Myocyte (in vitro differentiated cells): Measurements from ENCODE around the gene SPPL3. TPM values are rescaled to one million over a fixed set of nuclear protein-coding genes. Genes with fewer than 3 reads are reported as not detected.
"Not testable (repeated sequence)": the region's sequence is repeated elsewhere in the genome, so short reads cannot be mapped to it uniquely, and the experiment has no call there.

Source experiments
- DNase-seq: peaks from one replicate; pipeline ENCODE4 v3.0.0-alpha.2; 2012; ENCODE audit warnings: low read depth
- total RNA-seq: library from RNA; depleted of rRNA; stranded (reverse); fragments of >200 nt; gene quantifications from 2 replicates; pipeline ENCODE4 v1.2.3, GENCODE V29; 2014

Gene SPPL3
- total RNA-seq, 1 donor from 2014 or later: 12.2 TPM

- no peak for DNase-seq
These were observed 17.5 kb upstream of the SPPL3 start for GRCh38 chr12:120921637-120922036.

DNA sequence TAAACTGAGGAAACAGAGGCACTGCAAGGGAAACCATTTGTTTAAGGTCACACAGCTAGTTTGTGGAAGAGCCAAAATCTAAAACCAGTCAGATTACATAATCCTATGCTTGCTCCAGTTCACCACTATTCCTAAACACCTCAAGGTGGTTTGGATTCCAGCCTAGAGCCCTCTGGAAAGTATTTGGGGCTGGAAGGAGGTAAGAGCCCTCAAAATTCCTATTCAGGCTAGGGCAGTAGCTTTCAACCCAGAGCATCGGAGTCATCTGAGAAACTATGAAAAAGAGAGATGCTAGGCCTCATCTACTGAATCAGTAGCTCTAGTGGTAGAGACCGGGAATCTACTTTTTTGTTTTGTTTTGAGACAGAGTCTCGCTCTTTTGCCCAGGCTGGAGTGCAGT, 16.0 kb upstream of the SPPL3 start:
- DNase-seq: no peak

DNA sequence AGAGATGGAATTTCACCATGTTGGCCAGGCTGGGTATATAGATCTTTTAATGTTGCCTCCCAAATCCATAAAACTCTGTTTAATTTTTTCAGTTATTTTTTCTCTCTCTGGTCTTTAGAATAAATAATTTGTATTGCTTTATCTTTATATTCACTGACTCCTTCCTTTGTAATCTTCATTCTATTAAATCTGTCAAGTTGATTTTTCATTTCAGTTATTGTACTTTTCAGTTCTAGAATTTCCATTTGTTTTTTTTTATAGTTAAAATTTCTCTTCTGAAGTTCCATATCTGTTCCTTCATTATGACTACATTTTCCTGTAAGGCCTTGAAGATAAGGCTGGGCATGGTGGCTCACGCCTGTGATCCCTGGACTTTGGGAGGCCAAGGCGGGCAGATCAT, 13.6 kb upstream of the SPPL3 start:
- DNase-seq: no peak

DNA sequence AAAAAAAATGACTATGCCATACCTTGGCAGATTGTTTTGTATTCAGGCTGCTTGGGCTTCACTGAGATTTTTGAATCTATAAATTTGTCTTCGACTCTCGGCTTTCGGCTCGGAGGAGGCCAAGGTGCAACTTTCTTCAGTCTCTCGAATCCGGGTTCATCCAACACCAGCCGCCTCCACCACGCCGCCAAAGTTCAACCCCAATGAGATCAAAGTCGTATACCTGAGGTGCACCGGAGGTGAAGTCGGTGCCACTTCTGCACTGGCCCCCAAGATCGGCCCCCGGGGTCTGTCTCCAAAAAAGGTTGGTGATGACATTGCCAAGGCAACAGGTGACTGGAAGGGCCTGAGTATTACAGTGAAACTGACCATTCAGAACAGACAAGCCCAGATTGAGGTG, 12.4 kb upstream of the SPPL3 start:
- DNase-seq: no peak

DNA sequence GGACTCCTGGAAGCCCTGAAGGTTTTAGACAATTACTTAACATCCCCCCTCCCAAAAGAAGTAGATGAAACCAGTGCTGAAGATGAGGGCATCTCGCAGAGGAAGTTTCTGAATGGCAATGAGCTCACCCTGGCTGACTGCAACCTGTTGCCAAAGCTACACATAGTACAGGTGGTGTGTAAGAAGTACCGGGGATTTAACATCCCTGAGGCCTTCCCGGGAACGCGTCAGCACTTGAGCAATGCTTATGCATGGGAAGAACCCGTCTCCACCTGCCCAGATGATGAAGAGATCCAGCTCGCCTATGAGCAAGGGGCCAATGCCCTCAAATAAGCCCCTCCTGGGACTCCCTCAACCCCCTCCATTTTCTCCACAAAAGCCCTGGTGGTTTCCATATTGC, 10.6 kb upstream of the SPPL3 start:
- no peak for DNase-seq

DNA sequence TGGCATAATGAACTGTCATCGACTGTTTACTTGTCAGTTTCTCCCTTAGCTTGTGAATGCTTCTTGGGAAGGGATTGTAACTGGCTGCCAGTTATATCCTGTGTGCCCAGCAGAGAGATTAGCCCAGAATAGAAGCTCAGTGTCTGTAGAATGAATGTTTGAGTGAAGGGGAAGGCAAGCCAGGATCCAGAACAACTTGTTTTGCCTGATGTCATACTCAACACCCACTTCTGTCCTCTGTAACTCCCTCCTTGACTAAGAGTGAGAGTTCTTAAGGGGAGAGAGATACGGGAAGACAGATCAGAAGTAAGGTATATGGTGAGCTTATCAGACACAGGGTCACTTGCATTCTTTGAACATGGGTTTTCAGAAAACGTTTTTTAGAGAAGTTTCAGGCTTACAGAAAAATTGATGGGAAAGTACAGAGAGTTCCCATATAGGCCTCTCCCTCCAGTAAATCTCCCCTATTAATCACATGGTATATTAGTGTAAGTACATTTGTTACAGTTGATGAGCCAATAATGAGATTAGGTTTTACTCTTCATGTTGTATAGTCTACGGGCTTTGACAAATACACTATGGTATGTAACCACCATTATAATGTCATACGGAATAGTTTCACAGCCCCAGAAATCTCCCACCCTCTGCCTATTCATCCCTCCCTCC, 5.6 kb upstream of the SPPL3 start:
- DNase-seq: no peak

- DNase-seq: no peak
These were observed 1.8 kb upstream of the SPPL3 start for GRCh38 chr12:120905856-120906384.

- DNase-seq: peak; percentile 37
These were observed 554 bp downstream of the SPPL3 start for GRCh38 chr12:120903412-120904196.

DNA sequence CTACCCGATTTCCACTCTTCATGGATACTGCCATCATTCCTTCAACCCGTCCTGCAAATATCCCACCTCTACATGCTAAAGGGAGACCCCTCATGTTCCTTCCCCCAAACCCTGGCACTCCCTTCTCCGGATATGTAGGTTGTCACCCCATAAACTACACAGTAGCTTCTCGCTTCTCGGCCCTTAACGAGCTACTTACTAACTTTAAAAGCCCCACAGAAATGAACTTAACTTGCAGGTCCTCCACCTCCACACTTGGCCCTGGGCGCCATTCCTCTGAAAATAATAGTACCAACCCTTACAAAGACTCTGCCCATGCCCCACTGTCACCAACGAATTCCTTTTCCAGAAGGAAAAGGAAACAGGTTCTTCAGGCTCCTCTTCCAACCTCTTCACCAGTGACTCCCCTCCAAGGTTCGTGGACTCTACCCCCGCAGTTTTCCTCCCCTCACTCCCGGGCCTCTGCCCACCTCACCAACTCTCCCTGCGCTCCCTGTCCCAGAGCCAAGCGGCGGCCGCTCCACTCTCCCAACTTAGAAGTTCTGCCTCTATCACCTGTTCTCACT, 1.2 kb downstream of the SPPL3 start:
- DNase-seq: no peak

- DNase-seq: no peak
These were observed 2.3 kb downstream of the SPPL3 start for GRCh38 chr12:120901818-120902217.

DNA sequence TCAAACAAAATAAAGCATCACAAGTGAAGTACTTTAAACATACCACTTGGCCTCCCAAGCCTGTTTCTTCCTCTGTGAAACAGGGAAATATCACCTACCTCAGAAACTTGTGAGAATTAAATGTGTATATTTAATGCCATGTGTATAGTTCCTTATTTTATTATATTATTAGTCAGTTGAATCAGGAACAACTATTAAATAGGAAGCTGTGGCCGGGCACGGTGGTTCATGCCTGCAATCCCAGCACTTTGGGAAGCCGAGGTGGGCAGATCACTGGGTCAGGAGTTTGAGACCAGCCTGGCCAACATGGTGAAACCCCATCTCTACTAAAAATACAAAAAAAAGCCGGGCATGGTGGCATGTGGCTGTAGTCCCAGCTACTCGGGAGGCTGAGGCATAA, 3.1 kb downstream of the SPPL3 start:
- not testable (repeated sequence) for DNase-seq

DNA sequence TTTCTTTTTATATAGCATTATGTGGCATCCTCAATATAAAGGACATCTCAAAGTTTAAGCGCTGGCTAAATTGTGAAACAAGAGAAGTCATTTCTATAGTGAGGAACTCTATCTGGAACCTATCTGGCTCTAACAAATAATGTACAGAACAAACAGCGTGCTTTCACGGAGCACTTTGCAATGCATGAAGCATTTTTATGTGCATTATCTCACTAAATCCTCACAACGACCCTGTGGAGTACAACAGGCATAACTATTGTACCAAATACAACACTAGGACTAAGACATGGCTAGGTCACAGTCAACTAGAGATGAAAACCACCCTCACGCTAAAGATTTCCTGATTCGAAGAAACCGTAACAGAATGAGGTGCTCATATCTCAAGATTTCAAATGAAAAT, 8.6 kb downstream of the SPPL3 start:
- DNase-seq: no peak

DNA sequence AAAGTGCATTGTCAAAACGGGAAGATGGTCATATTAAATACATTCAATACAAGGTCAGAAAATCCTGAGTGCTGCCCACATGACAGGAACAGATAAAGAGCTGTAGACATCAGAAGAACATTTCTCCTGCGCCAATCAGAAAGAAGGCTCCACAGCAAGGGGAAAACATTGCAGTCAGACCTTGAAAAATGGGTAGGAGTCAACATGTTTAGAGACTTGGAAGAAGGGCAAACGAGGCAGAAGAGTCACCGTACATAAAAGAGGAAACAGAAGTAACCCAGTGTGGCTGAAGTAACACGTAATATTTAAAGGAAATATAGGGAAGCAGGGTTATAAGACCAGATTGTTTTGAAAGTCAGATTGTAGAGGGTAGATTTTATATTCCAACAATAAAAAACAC, 11.9 kb downstream of the SPPL3 start:
- DNase-seq: no peak

- DNase-seq: no peak
These were observed 13.2 kb downstream of the SPPL3 start for GRCh38 chr12:120890963-120891362.

GRCh38 chr12:120887253-120888043, 16.7 kb downstream of the SPPL3 start:
- DNase-seq: no peak

GRCh38 chr12:120886199-120887018, 17.7 kb downstream of the SPPL3 start:
- DNase-seq: no peak

GRCh38 chr12:120885521-120885920, 18.6 kb downstream of the SPPL3 start:
- DNase-seq: no peak

GRCh38 chr12:120884644-120885043, 19.5 kb downstream of the SPPL3 start:
- no peak for DNase-seq

DNA sequence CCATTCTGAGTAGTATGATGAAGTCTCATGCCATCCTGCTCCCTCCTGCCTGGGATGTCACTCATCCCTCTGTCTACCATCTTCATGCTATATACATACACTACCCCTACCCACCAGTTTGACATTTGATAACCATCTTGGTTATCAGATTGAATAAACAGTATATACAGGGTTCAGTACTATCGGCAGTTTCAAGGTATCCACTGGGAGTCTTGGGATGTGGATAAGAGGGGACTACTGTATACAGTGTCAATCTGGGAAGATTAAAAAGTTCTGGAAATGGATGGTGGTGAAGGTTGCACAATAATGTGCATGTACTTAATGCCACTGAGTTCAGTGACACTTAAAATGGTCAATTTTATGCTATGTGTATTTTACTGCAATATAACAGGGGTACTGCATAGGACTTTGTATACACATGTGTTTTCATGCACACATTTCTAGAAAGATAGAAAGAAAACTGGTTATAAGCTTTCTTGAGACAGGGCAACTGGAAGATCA, 22.1 kb downstream of the SPPL3 start:
- DNase-seq: no peak

DNA sequence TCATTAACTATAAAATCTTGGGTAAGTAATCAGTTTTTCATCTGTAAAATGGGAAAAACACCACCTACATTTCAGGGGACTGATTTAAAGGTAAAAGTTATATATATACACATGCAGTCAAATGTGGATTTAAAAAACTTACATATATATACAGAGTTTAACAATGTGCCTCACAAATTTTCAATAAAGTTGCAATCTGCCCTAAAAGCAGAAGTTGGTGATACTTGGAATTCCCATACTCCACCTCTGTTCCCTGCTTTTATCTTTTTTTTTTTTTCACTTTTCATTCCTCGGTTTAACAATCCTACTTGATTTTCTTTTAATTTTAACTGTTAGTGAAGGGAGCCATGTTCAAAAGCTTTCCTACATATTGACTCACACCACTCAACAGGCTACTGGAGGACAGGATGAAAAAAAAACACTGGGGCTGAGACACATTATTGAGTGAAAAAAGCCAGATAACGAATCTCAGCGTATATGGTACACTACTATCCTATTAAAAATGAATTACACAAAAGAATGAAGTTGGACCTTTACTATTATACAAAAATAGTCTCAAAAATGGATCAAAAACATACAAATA, 24.3 kb downstream of the SPPL3 start:
- no peak for DNase-seq
